GM18868 (cell line): ENCODE results near the gene RSPH1.

Experiments used
- ATAC-seq: cut with Tn5 transposase; IDR thresholded peaks from one replicate; pipeline ENCODE4 v1.9.1; 2021; ENCODE audit warnings: mild to moderate bottlenecking, moderate library complexity; ENCODE audit not compliant: unreplicated experiment

Gene RSPH1

DNA sequence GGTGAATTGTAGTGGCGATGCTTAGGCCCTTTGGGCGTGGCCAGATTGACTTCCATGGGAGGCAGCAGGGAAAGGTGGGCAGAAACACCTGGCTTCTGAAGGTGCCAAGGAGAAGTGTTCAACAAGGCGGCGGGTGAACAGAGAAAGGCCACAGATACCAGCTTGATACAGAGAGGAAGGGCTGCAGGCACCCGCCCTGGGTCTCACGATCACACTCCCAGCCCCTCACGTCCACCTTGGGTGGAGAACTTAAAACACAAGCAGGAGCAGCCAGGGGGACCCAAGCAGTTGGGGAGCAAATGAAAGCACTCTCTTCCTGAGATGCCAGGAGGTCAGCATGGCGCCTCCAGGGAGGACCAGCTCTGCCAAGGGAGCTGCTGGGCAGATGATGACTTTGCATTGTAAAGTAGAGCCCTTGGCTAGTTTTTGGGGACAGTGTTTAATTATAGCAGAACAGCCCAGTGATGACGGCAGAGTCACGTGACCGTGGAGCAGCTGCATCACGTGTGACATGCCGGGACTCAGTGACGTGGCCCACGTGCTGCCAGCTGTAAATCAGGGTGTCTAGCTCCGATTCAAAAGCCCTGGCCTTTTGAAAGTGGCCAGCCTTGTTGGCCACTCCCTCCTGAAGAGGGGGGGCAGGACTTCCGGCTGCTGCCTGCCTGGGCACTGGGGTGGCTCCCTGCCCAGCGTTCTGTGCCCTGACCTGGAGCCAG, 36.6 kb upstream of the RSPH1 start:
- no peak for ATAC-seq

DNA sequence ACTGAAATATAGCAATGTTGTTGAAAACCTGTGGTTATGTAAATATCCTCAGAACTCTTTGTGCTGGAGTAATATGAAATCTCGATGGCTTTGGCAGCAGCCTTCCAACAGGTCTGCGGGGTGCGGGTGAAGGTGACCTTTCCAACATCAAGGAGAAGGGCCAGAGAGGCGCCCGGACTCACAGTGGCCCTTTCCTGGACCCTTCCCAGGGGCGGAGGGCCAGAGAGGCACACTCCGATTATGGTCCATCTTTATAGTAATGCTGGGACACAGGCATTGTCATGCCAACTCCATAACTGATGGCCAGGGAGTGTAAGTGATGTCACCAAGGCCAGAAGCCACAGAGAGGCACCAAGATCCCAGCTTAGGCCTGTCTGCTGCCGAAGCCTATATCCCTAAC, 35.7 kb upstream of the RSPH1 start:
- ATAC-seq: no peak

DNA sequence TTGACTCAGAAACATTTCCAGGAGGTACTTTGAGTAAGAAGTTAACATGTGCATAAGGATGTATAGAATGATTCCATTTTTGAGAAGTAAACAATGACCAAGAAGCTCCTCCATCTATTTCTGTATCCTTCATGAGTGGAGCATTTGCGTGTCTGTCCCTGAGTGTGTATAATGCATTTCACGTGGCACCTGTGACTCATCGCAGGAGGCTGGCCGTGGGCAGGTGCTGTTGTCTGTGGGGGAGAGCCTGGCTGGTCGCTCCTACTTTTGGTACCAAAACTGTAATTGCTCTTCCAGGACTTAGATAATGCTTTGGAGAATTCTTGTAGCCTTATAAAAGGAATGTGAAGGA, 34.1 kb upstream of the RSPH1 start:
- ATAC-seq: no peak

DNA sequence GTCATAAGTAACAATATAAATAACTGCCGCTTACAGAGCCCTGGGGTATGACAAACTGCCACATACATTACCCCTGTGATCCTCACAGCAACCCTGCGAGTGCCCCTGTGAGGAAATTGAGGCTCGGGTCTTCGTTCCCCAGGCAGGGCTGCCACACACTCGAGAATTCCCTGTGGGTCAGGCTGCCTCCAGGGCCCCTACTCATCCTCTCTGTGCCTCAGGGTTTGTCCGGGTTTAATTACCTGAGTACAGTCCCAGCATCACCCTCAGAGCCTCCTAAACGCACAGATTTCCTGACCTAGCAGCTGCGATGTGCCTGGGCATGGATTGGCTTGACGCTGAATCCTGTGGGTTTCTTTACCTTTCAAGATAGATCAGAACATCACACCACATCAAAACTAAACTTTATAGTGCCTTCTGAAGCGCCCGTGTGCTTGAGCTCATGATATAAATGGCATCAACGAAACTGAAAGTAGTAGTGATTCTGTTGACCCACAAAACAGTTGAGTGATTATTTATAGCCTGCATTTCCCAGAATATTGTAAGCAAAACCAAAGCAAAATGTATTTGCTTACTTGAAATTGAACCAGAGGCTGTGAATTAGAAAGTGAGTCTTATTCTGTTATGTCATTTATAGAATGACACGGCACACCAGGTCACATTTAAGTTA, 31.6 kb upstream of the RSPH1 start:
- ATAC-seq: peak; percentile 32

DNA sequence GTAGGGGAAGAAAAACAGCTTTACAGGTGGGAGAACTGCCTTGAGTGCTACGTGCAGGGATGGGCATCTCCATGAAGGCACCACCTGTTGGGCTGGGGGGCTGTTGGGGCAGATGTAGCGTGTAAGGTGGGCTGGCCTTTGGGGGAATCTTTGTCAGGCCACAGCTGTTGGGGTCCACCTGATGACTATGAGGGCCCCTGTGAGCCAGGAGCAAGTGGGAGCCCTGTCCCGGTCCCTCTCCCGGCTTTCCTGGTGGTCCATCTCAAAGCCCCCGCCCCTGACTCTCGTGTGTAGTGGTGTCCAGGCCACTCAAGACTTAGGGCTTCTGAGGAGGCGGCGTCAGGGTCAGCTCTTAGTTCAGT, 31.1 kb upstream of the RSPH1 start:
- ATAC-seq: no peak

DNA sequence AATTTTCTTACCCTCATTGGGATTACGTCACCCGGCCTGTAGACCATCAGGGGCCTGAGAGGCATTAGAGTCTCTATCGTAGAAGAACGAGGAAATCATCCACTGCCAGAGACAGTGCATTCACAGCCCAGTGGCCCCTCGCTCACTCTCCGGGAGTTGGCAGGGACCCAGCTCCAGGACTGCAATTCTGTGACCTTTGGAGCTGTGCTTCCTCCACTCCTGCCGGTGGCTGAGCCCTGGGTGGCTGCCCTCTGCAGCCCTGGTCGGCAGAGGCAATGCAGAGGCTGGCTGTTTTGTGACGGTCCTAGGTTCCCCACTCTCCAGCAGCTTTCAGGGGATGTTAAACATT, 30.3 kb upstream of the RSPH1 start:
- no peak for ATAC-seq

DNA sequence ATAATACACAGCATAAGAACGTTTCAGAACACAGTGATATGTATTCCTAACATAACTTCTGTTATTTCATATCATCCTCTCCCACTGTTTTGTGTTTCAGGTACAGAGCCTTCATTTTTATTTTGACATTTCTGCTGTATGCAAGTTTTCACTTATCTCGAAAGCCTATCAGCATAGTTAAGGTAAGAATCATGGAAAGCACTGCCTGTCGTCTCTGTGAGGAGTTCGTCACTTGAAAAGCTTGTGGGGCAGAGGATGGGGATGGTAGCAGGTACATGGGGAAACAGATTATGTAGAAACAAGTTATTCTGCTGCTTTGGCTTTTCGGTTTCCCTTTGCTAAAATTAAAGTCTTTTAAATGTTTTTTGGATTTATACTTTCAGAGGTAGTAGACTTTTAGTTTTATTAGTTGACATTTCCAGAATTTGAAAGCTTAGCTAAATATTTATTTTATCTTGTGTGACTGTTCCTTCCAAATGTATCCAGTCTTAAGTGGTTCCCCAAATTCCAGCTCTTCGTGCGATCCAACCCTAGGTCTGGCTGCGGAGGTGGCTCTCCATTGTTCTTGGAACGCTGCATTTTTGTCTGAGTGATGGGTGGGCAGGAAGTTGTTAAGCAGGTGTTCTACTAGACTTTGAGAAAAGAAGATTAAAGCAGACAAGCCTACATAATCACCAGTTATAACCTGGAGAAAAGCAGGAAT, 29.8 kb upstream of the RSPH1 start:
- no peak for ATAC-seq

DNA sequence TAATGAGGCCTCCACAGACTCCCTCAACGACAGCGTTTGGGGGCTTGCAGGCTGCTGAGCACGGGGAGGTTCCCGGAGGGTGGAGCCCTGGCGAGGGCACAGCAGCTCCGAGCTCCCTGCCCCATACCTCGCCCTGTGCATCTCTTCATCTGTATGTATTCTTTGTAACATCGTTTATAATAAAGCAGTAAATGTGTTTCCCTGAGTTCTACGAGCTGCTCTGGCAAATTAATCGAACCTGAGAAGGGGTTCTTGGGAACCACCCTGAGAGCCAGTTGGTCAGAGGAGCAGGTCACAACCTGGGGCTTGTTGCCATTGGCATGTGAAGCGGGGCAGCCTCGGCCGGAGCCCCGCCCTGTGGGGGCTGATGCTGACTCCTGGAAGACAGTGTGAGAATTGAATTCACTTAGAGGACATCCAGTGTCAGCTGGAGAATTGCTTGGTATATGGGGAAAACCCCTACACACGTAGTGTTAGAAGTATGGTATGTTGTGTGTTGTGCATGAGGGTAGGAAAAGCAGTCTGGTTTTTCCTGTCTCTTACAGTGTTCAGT, 29.1 kb upstream of the RSPH1 start:
- ATAC-seq: no peak

DNA sequence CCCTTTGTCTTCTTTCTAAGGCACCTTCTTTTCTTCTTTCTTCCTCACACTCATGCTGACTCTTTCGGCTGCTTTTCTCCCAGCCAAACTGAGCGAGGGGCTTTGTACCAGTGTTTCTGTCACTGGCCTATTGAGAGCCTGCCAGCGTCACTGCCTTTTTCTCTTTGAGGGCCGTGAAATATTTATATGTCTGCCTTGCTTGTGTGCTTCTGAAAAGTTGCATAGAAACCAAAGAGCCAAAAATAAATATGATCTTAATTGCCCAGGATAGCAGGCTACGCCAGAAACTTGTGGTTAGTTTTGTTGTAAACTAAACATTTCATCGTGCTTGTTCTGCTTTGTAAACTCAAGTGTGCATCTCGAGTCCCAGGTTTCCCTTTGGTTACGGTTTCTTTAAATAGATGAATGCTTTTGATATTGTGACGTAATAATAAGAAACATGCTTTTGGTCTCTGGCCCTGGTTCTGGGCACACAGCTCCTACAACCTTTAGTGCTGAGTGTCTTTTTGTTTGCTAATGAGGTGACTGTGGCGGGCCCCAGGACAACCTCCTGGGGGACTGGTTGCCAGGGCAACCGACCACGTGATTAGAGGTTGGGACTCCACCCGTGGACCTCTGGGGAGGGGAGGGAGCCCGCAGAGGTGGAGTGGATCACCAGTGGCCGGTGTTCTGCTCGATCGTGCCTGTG, 28.5 kb upstream of the RSPH1 start:
- peak; percentile 76 for ATAC-seq

DNA sequence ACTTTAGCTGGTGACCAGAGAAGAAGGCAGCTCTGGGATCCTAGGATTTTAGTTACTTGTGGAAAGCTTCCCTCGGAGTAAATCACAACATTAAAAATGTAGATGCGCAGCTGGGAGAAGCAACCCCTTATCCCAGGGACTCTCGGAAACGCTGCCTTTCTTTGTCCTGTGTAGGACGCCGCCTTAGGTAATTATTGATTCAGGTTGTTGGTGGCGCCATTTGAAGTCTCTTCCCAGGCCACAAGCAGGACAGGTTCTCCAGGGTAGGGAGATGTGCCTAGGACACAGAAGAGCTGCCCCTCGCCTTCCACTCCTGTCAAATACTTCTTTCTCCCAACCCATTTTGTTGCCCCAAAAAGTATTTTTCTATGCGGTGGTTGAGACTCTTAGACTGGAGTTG, 27.9 kb upstream of the RSPH1 start:
- no peak for ATAC-seq

DNA sequence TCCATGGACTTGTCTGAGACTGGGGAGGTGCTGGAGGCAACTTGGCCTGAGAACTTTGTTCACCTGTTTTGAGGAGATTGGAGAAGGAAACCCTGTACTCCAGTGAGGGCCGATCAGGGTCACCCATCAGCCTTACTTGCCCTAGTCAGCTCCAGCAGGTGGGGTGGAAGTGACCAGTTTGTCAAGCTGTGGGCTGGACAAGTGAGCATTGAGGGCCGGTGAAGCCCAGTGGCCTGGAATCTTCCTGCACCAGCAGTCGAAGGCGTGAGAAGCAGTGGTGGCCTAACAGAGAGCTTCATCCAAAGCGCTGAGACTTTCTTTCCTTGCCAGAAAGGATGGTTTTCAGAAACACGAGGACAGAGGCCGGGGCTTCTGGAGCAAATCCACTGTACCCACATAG, 27.2 kb upstream of the RSPH1 start:
- no peak for ATAC-seq

DNA sequence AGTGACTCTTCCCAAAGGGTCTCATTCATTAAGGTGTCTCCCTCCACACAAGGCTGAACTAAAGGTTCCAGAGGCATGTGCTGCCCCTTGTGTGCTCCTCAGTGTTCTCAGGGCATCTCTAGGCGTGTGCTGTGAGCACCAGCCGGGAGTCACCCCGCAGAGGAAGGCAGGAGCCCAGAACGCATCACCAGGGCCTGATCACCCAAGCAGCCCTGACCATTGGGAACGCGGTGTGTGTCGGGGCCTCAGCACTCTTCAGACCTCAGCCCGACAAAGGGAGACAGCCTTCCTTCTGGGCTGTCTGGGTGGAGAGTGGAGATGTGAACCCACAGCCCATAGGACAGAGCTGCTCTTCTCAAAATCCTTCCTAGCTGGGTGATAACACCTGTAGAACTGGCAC, 26.7 kb upstream of the RSPH1 start:
- ATAC-seq: no peak

DNA sequence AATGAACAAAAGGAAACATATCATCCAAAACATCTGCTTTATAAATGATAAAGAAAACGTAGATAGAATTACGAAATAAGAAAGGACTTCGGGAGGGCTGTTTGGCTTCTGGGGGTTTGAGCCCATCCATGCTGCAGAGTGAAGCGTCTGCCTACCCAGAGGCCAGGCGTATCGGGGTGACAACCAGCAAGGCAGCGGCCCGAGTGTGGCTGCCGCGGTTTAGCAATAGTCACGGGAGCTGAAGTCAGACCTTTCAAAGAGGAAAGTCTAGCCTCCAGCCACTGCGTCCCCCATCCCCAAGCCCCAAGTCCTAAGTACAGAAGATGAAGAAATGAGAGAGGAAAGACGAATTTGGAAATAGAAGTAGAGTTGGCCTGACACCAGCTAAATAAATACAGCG, 26.2 kb upstream of the RSPH1 start:
- no peak for ATAC-seq

DNA sequence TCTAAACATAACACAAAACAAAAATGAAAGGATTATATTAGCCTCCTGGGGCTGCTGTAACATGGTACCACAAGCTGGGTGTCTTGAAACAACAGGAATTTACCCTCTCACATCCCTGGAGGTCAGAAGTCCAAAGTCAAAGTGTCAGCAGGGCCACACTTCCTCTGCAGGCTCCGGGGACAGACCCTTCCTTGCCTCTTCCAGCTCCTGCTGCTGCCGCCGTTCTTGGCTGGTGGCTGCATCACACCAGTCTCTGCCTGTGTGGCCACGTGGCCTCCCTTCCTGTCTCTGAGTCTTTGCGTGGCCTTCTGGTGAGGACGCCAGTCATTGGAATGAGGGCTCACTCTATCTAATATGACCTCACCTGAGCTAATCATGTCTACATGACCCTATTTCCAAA, 25.8 kb upstream of the RSPH1 start:
- no peak for ATAC-seq

DNA sequence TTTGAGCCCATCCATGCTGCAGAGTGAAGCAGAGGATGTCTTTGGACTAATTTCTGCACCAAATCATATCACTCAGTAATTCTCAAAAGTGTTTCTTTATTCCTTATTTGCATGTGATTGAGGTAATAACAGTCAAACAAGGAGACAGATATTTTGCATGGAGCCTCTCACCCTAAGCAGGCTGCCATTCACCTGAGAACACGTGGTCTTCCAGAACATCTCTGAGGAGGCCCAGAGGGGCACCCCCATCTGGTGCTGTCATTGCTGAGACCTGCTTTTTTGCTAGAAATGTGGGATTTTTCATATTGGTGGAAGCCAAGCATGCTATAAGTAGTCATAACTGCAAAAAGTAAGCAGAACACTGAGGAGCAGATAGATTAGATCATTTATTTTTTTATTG, 25.4 kb upstream of the RSPH1 start:
- no peak for ATAC-seq

DNA sequence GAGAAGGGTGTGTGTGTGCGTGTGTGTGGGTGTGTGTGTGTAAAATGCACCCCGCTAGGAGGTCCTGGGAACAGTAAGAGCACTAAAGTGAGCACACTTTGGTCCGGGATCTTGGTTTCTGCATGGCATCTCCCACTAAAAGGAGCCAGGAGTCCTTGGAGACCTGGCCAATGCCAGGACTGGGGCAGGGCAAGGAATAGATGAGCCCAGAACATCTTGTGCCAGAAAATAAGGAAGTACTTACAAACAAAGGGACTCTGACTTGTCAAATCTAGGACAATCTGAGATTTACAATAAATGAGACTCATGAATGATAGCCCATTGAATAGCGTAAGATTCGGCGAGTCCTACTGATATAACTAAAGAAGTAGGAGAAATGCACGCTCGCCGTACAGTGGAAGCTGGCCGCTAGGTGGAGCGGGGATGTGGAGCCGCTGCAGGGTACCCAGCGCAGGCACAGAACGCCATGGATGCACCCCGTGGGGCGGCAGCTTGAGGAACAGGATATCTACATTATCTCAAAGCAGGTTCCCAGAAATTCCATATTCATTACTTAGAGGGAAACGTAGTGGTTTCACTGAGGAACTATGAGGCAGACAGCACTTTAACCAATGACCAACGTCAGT, 24.7 kb upstream of the RSPH1 start:
- no peak for ATAC-seq

DNA sequence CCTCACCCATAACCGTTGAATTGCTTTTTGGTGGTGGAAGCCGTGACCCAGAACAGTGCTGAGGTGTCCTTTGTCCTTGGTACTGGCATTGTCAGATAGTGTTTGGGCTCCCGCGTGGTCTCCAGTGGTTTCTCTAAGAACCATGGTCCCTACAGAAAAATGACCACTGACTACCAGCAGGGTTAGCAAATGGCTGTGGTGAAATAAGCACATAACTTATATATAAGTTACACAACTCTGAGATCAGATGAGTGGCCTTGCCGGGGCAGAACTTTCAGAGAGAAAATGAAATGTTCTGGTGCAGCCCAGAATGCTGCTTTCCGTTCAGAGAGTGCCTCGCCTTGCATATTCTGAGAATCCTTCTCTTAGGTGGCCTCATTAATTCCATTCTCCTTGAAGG, 22.6 kb upstream of the RSPH1 start:
- no peak for ATAC-seq

DNA sequence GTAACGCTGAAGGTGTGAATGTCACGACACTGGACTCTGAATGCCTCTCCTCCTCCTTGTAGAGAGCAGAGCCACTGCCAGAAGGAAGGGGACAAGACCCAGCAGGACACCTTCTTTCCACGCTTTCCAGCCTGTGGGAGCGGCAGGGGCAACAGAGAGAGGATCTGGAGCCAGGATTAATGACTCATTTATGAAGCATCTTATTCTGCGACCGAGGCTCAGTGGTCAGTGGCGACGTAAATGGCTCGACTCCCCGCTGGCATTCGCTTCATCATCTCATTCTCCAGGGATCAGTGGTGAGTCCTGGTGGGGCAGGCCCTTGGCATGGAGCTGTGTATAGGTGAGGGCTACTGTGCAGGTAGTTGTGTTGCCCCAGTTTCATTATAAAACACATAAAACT, 22.2 kb upstream of the RSPH1 start:
- no peak for ATAC-seq

DNA sequence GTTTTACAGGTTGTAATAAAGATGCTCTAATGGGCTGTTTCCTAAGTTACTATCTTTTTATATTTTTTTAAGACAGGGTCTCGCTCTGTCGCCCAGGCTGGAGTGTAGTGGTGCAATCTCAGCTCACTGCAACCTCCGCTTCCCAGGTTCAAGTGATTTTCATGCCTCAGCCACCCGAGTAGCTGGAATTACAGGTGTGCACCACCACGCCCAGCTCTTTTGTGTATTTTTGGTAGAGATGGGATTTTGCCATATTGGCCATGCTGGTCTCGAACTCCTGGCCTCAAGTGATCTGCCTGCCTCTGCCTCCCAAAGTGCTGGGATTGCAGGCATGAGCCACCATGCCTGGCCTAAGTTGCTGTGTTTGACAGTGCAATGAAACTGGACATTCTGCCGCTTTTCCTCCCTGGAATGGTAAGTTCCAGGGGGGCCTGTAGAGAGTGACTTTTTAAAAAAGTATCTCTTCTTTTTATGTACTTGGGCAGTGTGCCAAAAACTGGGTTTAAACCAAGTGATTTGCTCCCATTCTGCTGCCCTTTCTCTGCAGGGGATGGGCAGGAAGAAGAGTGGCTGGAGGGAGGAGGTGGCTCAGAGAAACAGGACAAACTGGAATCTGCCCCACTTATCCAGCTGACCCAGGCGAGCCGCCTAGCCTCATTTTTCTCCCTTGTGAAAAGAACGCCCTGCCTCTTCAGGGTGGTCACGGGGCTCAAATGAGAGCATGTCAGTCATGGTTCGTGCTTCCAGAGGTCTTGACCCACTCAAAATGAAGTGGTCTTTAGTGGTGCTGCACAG, 19.9 kb upstream of the RSPH1 start:
- no peak for ATAC-seq

DNA sequence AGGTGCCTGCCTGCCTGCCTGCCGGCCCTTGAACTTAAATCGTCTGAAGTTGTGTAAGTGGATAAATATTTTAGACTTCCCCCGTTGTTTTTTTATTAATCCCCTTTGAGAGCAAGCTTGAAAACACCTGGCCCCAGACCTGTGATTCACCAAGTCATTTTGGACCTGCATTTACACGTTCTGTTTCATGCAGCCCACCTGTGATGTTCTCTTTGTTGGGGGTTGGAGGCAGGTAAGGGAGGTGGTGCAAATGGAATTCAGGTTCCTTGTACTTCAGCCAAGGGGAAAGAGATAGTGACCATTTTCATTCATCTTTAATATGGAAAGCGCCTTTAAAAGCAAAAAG, 18.8 kb upstream of the RSPH1 start:
- ATAC-seq: no peak
